AG04450 (cell line): Measurements from ENCODE around the gene DGKH. TPM values are rescaled to one million over a fixed set of nuclear protein-coding genes. Genes with fewer than 3 reads are reported as not detected.

Source experiments
- CTCF ChIA-PET: fragments of 300-600, 350-600 bp; formaldehyde crosslinking; extraction: SDS; loops from one replicate; lab custom pipeline; 2022; ENCODE audit warnings: antibody characterized with exemption, inconsistent platforms; lab: Charles Lee
- POLR2A ChIA-PET: fragments of 350-600 bp; formaldehyde crosslinking; extraction: SDS; loops from one replicate; lab custom pipeline; 2021; ENCODE audit warnings: antibody characterized with exemption, inconsistent platforms; lab: Yijun Ruan, JAX
- DNase-seq: peaks from one replicate; pipeline ENCODE4 v3.0.0-alpha.2; 2011; ENCODE audit warnings: low read depth, low spot score
- H3K27ac ChIP-seq: one replicate; pipeline ENCODE4 v1.5.1; 2012; ENCODE audit warnings: low read depth, low read length, control low read depth
- H3K27me3 ChIP-seq: one replicate; pipeline ENCODE4 v1.6.0; 2012; ENCODE audit warnings: low read length; ENCODE audit not compliant: control insufficient read depth, insufficient read depth
- H3K4me3 ChIP-seq: 2 replicates; pipeline ENCODE4 v1.5.1; 2011; ENCODE audit warnings: mild to moderate bottlenecking, low read depth, low read length, control low read depth
- H3K9me3 ChIP-seq: 2 replicates; pipeline ENCODE4 v1.5.1; 2012; ENCODE audit warnings: low read length; ENCODE audit not compliant: control insufficient read depth, insufficient read depth
- polyA plus RNA-seq: library from polyadenylated mRNA; depleted of rRNA; stranded (reverse); fragments of >200 nt; gene quantifications from 2 replicates; pipeline ENCODE4 v1.2.3, GENCODE V29; 2011
- TF ChIP-seq, protein P1 (sequence below): IDR thresholded peaks from 2 replicates; pipeline ENCODE4 v1.5.1; 2011; ENCODE audit warnings: low read depth, low read length, control low read depth, inconsistent platforms

The DGKH gene
- polyA plus RNA-seq, 1 experiment: 4.3 TPM

DNA sequence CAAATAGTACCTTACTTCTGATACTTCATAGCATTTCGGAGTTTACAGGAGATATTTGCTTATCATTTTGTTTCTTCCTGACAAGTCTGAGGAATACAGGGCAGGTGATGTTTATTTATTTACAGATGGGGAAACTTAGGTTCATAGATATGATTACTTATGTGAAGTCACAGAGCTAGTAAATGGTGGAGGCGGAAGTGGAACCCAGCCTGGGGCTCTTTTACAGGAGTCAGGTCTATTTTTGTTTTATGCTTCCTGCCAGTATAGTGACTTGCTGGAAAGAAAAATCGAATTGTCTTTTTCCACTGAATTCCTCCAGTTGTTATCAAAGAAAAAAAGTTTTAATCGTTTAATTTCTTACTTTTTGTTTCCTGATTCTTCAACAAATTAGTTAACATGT lies 66.5 kb downstream of the DGKH start:
- TF ChIP-seq, protein P1, sequence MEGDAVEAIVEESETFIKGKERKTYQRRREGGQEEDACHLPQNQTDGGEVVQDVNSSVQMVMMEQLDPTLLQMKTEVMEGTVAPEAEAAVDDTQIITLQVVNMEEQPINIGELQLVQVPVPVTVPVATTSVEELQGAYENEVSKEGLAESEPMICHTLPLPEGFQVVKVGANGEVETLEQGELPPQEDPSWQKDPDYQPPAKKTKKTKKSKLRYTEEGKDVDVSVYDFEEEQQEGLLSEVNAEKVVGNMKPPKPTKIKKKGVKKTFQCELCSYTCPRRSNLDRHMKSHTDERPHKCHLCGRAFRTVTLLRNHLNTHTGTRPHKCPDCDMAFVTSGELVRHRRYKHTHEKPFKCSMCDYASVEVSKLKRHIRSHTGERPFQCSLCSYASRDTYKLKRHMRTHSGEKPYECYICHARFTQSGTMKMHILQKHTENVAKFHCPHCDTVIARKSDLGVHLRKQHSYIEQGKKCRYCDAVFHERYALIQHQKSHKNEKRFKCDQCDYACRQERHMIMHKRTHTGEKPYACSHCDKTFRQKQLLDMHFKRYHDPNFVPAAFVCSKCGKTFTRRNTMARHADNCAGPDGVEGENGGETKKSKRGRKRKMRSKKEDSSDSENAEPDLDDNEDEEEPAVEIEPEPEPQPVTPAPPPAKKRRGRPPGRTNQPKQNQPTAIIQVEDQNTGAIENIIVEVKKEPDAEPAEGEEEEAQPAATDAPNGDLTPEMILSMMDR: no peak
- no peaks in the 10 kb centered on the region for H3K9me3 ChIP-seq
- POLR2A ChIA-PET: no interaction called here
- no peak overlapping the region for H3K4me3 ChIP-seq
- no peak for DNase-seq
- CTCF ChIA-PET: interaction anchor here (7.5 kb wide), 1 partner anchor 447 kb away, joined by 101 read pairs; no protein-coding TSS in a partner anchor
- no peak overlapping the region for H3K27ac ChIP-seq
- H3K27me3 ChIP-seq: no peaks in the 10 kb centered on the region

DNA sequence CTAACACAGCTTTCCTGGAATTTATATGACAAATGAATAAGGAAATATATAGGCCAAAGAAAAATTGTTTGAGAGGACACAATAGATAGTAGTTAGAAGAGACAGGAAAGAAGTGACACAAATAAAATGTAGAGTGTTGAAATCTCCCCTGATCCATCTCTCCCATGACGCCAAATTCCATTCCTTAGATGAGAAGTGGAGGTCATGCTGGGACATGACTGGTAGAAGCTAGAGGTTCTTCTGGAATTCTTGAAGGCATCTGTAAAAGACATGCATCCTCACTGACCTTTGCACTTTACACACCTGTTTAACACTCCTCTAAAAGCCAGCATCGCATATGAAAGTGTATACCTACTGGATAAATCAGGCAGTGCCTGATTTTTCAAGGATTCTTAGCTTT lies 67.8 kb downstream of the DGKH start:
- H3K9me3 ChIP-seq: no peaks in the 10 kb centered on the region
- H3K4me3 ChIP-seq: no peak overlapping the region
- TF ChIP-seq, protein P1: no peak
- no peak for DNase-seq
- H3K27ac ChIP-seq: no peak overlapping the region
- H3K27me3 ChIP-seq: no peaks in the 10 kb centered on the region
- CTCF ChIA-PET: interaction anchor here (1.4 kb wide), 1 partner anchor 448 kb away, joined by 7 read pairs; no protein-coding TSS in a partner anchor
- POLR2A ChIA-PET: no interaction called here

DNA sequence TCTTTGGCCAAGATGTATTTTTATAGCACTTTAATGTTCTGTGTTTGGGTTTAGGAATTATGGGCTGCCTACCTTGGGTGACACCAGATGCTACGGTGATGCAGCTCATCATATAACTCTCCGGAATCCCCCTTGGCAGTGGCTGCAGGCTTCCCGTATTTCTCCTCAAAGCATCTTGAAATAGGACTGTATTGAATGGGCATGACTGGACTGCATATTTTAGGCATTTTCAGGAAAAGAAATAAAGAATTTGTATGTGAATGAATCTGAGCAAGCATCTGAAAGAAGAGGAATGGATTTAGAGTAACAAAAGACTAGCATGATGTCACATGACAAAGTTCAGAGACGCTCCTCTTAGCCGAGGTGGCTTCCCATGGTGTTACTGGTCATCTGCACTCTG lies 70.6 kb downstream of the DGKH start:
- Histone ChIP-seq H3K27me3 (no peaks in the 10 kb centered on the region), H3K9me3 (no peaks in the 10 kb centered on the region), H3K4me3 (no peak overlapping the region), H3K27ac (no peak overlapping the region)
- ChIA-PET POLR2A (no interaction called here), CTCF (no interaction called here)
- DNase-seq: no peak
- TF ChIP-seq, protein P1: no peak

DNA sequence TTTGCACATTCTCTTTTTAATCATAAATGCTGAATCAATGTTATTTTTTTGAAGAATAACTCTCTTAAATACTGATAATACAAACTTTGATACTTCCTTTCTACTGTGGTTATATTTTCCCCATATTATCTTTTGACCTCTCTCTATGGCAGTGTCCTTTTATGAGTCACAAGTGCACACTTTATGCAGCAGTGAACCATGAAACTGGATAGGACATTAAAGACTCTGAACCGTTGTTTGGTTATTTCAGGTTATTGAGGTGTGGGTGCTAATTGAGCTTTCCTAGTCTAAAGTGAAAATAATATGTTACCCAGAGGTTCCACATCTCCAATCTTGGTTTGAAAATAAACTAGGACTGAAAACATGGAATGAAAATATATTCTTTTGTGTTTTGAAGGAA lies 71.4 kb downstream of the DGKH start:
- Histone ChIP-seq H3K9me3 (no peaks in the 10 kb centered on the region), H3K4me3 (no peak overlapping the region), H3K27me3 (no peaks in the 10 kb centered on the region), H3K27ac (no peak overlapping the region)
- POLR2A ChIA-PET: no interaction called here
- no peak for DNase-seq
- CTCF ChIA-PET: no interaction called here
- TF ChIP-seq, protein P1: no peak

DNA sequence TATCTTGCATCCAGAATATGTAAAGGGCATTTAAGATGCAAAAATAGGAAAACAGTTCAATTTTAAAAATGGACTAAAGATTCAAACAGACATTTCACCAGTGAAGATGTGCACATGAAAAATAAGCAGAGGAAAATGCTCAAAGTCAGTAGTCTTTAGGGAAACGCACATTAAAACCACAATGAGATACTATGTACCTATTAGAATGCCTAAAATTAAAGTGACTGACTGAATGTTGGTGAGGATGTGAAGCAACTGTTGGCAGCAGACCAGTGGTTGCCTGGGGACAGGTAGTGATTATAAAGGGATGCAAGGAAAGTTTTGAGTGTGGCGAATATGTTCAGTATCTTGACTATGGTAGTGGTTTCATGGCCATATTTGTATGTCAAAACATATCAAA lies 75.2 kb downstream of the DGKH start:
- Histone ChIP-seq H3K9me3 (no peaks in the 10 kb centered on the region), H3K27ac (no peak overlapping the region), H3K27me3 (no peaks in the 10 kb centered on the region), H3K4me3 (no peak overlapping the region)
- ChIA-PET CTCF (no interaction called here), POLR2A (no interaction called here)
- DNase-seq: no peak
- TF ChIP-seq, protein P1: no peak
